H9 (cell line): ENCODE measurements around the gene CHRDL1. TPM values are rescaled to one million over a fixed set of nuclear protein-coding genes. Genes with fewer than 3 reads are reported as not detected.

Source experiments
- DNase-seq: peaks from one replicate; pipeline ENCODE4 v3.0.0-alpha.2; 2017
- H2AFZ ChIP-seq: one replicate; pipeline ENCODE4 v1.6.1; 2013; ENCODE audit warnings: mild to moderate bottlenecking, low read length, control low read depth, moderate library complexity
- H2AK5ac ChIP-seq: 2 replicates; pipeline ENCODE4 v1.6.1; 2013; ENCODE audit warnings: low read length, control low read depth, mixed read lengths; ENCODE audit not compliant: insufficient read length
- H2BK120ac ChIP-seq: one replicate; pipeline ENCODE4 v1.6.1; 2013; ENCODE audit warnings: low read depth, mild to moderate bottlenecking, low read length, control low read depth, inconsistent platforms; ENCODE audit not compliant: poor library complexity, severe bottlenecking
- H2BK12ac ChIP-seq: 2 replicates; pipeline ENCODE4 v1.6.1; 2013; ENCODE audit warnings: low read length, control low read depth, mixed read lengths, low read depth; ENCODE audit not compliant: insufficient read length
- H2BK15ac ChIP-seq: 2 replicates; pipeline ENCODE4 v1.6.1; 2013; ENCODE audit warnings: low read depth, low read length, control low read depth
- H2BK20ac ChIP-seq: one replicate; pipeline ENCODE4 v1.6.1; 2013; ENCODE audit warnings: low read depth, mild to moderate bottlenecking, low read length, control low read depth, inconsistent platforms; ENCODE audit not compliant: poor library complexity, severe bottlenecking
- H2BK5ac ChIP-seq: 2 replicates; pipeline ENCODE4 v1.6.1; 2013; ENCODE audit warnings: low read length, control low read depth, mixed read lengths; ENCODE audit not compliant: insufficient read length
- H3K14ac ChIP-seq: 2 replicates; pipeline ENCODE4 v1.6.1; 2013; ENCODE audit warnings: low read length, control low read depth; ENCODE audit not compliant: insufficient read depth
- H3K18ac ChIP-seq: 2 replicates; pipeline ENCODE4 v1.6.1; 2013; ENCODE audit warnings: low read depth, mild to moderate bottlenecking, mixed read lengths, low read length, control low read depth; ENCODE audit not compliant: insufficient read length
- H3K23ac ChIP-seq: 2 replicates; pipeline ENCODE4 v1.6.1; 2013; ENCODE audit warnings: low read length, control low read depth, mixed read lengths, low read depth; ENCODE audit not compliant: insufficient read length
- H3K23me2 ChIP-seq: 2 replicates; pipeline ENCODE4 v1.6.1; 2013; ENCODE audit warnings: low read depth, mild to moderate bottlenecking, mixed read lengths, low read length, control low read depth; ENCODE audit not compliant: insufficient read length, poor library complexity, severe bottlenecking
- H3K27ac ChIP-seq: 2 replicates; pipeline ENCODE4 v1.5.1; 2013; ENCODE audit warnings: low read length, control low read depth, mixed read lengths, low read depth; ENCODE audit not compliant: insufficient read length
- H3K27me3 ChIP-seq: 2 replicates; pipeline ENCODE4 v1.6.1; 2013; ENCODE audit warnings: low read length, control low read depth, inconsistent platforms; ENCODE audit not compliant: insufficient read depth
- H3K4ac ChIP-seq: 2 replicates; pipeline ENCODE4 v1.6.1; 2013; ENCODE audit warnings: low read depth, mild to moderate bottlenecking, control low read depth, inconsistent platforms, low read length, moderate library complexity
- H3K4me1 ChIP-seq: 2 replicates; pipeline ENCODE4 v1.6.1; 2013; ENCODE audit warnings: low read length, control low read depth, inconsistent platforms; ENCODE audit not compliant: insufficient read depth
- H3K4me2 ChIP-seq: 2 replicates; pipeline ENCODE4 v1.6.1; 2013; ENCODE audit warnings: low read length, control low read depth, mixed read lengths; ENCODE audit not compliant: insufficient read length, insufficient read depth
- H3K56ac ChIP-seq: 2 replicates; pipeline ENCODE4 v1.6.1; 2013; ENCODE audit warnings: low read depth, mild to moderate bottlenecking, mixed read lengths, low read length, control low read depth; ENCODE audit not compliant: insufficient read length
- H3K79me1 ChIP-seq: 2 replicates; pipeline ENCODE4 v1.6.1; 2013; ENCODE audit warnings: low read depth, mild to moderate bottlenecking, moderate library complexity, low read length, control low read depth, inconsistent platforms; ENCODE audit not compliant: insufficient read depth, poor library complexity, severe bottlenecking
- H3K79me2 ChIP-seq: 2 replicates; pipeline ENCODE4 v1.6.1; 2013; ENCODE audit warnings: low read length, control low read depth, inconsistent platforms; ENCODE audit not compliant: insufficient read depth
- H3K9ac ChIP-seq: 2 replicates; pipeline ENCODE4 v1.6.1; 2013; ENCODE audit warnings: low read length, control low read depth, mixed read lengths; ENCODE audit not compliant: insufficient read length; ENCODE audit errors: extremely low read depth
- H3K9me3 ChIP-seq: one replicate; pipeline ENCODE4 v1.6.1; 2013; ENCODE audit warnings: low read depth, low read length, inconsistent platforms; ENCODE audit not compliant: control insufficient read depth
- H3T11ph ChIP-seq: one replicate; pipeline ENCODE4 v1.6.1; 2013; ENCODE audit warnings: mild to moderate bottlenecking, low read length, control low read depth, inconsistent platforms
- H4K20me1 ChIP-seq: one replicate; pipeline ENCODE4 v1.6.1; 2013; ENCODE audit not compliant: control insufficient read depth, insufficient read length, insufficient read depth
- H4K5ac ChIP-seq: 2 replicates; pipeline ENCODE4 v1.6.1; 2013; ENCODE audit warnings: low read depth, mild to moderate bottlenecking, mixed read lengths, low read length, control low read depth; ENCODE audit not compliant: insufficient read length
- H4K8ac ChIP-seq: replicated peaks from 2 replicates; pipeline ENCODE4 v1.6.1; 2013; ENCODE audit warnings: low read length, control low read depth, mixed read lengths, low read depth; ENCODE audit not compliant: insufficient read length
- H4K91ac ChIP-seq: 2 replicates; pipeline ENCODE4 v1.6.1; 2013; ENCODE audit warnings: low read depth, mild to moderate bottlenecking, moderate library complexity, mixed read lengths, low read length, control low read depth; ENCODE audit not compliant: insufficient read length
- H3K27ac Mint-ChIP-seq, 3 experiments: 2 replicates in 2 of 3; 3 replicates in 1 of 3; pipeline ENCODE4 v1.8.0; 2020 to 2021; ENCODE audit warnings: mixed read lengths in 3 of 3, mild to moderate bottlenecking in 1 of 3, moderate library complexity in 1 of 3
- H3K27me3 Mint-ChIP-seq: 2 replicates; pipeline ENCODE4 v1.8.0; 2021; ENCODE audit warnings: low read depth, mild to moderate bottlenecking, moderate library complexity, mixed read lengths
- H3K36me3 Mint-ChIP-seq, 3 experiments: 2 replicates in 2 of 3; 3 replicates in 1 of 3; pipeline ENCODE4 v1.8.0; 2020 to 2021; ENCODE audit warnings: low read depth in 3 of 3, mixed read lengths in 3 of 3; ENCODE audit not compliant: insufficient read depth in 1 of 3
- H3K4me1 Mint-ChIP-seq, 2 experiments: 2 replicates each; pipeline ENCODE4 v1.8.0; 2020; ENCODE audit warnings: mixed read lengths in 2 of 2
- H3K4me3 Mint-ChIP-seq, 2 experiments: 2 replicates in 1 of 2; 3 replicates in 1 of 2; pipeline ENCODE4 v1.8.0; 2020 to 2021; ENCODE audit warnings: mild to moderate bottlenecking in 2 of 2, mixed read lengths in 2 of 2, moderate library complexity in 1 of 2
- H3K9me3 Mint-ChIP-seq, 2 experiments: 2 replicates in 1 of 2; 3 replicates in 1 of 2; pipeline ENCODE4 v1.8.0; 2020; ENCODE audit warnings: mild to moderate bottlenecking in 2 of 2, mixed read lengths in 2 of 2, moderate library complexity in 1 of 2
- CTCF ChIP-seq: fragments of 200-600 bp; sonication (generic); conservative IDR thresholded peaks from 3 replicates; pipeline ENCODE4 v1.8.0; 2021; ENCODE audit warnings: antibody characterized with exemption, mild to moderate bottlenecking
- WGBS: extraction: QIAGEN DNeasy Blood & Tissue Kit; methylation state at CpG from one replicate; pipeline ENCODE4 v1.1.7; 2013; ENCODE audit warnings: missing lambda C conversion rate, low lambda C conversion rate, mixed read lengths; ENCODE audit not compliant: insufficient read length; ENCODE audit errors: extremely low coverage; 5-methylcytosine and 5-hydroxymethylcytosine counted together
- total RNA-seq: library from RNA; stranded (reverse); gene quantifications from 2 replicates; pipeline ENCODE4 v1.2.1, GENCODE V29; 2021

Gene CHRDL1
- total RNA-seq, 1 experiment from 2014 or later: 11.8 TPM

GRCh38 chrX:110683925-110684324 is 111.7 kb downstream of the CHRDL1 start:
- no peak overlapping the region for H3K9ac ChIP-seq
- no peak overlapping the region for H2BK20ac ChIP-seq
- no peak overlapping the region for H2AK5ac ChIP-seq
- H3K9me3 Mint-ChIP-seq: no peaks in the 10 kb centered on the region
- no peaks in the 10 kb centered on the region for H3K27me3 ChIP-seq
- no peak overlapping the region for H3K4ac ChIP-seq
- no peak overlapping the region for H3K56ac ChIP-seq
- H2AFZ ChIP-seq: no peak overlapping the region
- no peak overlapping the region for H4K8ac ChIP-seq
- no peaks in the 10 kb centered on the region for H3K23me2 ChIP-seq
- H3K23ac ChIP-seq: no peak overlapping the region
- no peak overlapping the region for H2BK12ac ChIP-seq
- no peaks in the 10 kb centered on the region for H3K9me3 ChIP-seq
- H2BK120ac ChIP-seq: no peak overlapping the region
- H2BK5ac ChIP-seq: no peak overlapping the region
- H3K4me3 Mint-ChIP-seq: no peak overlapping the region
- peaks cover 0 to 3% of the 10 kb centered on the region in 2 experiments; a peak in 2 of 4 replicates for H3K4me1 Mint-ChIP-seq
- WGBS: no CpG with 5 or more reads among the region's 2 CpGs
- no peak for TF ChIP-seq CTCF
- no peak overlapping the region for H3T11ph ChIP-seq
- H3K4me2 ChIP-seq: peak overlapping the region; percentile 8
- H3K27me3 Mint-ChIP-seq: no peaks in the 10 kb centered on the region
- H2BK15ac ChIP-seq: no peak overlapping the region
- peaks cover 17% of the 10 kb centered on the region for H3K4me1 ChIP-seq
- H3K79me2 ChIP-seq: no peaks in the 10 kb centered on the region
- no peaks in the 10 kb centered on the region for H3K79me1 ChIP-seq
- H4K91ac ChIP-seq: no peak overlapping the region
- DNase-seq: no peak
- no peaks in the 10 kb centered on the region for H4K20me1 ChIP-seq
- no peak overlapping the region for H4K5ac ChIP-seq
- no peak overlapping the region for H3K27ac Mint-ChIP-seq
- no peak overlapping the region for H3K14ac ChIP-seq
- peaks cover 0 to 3% (median 0%) of the 10 kb centered on the region in 3 experiments; a peak in 1 of 7 replicates for H3K36me3 Mint-ChIP-seq
- H3K27ac ChIP-seq: no peak overlapping the region
- no peak overlapping the region for H3K18ac ChIP-seq
